Stimulated activated naive CD8-positive, alpha-beta T cell treated with anti-CD3 and anti-CD28 coated beads, Interleukin-15, Interleukin-2, amounts not matched to agents 100 U/mL and 50 U/mL, for 24 hours (primary cell): ENCODE measurements around the gene APLP2.
A peak's percentile ranks its signal among the peaks of the same experiment; 100 is the strongest.

Source experiments
- ATAC-seq: fragments of 150-1000 bp; cut with Tn5 transposase; one replicate; pipeline ENCODE4 v1.10.0; 2021
- DNase-seq: peaks from one replicate; pipeline ENCODE4 v3.0.0; 2021

Gene APLP2

DNA sequence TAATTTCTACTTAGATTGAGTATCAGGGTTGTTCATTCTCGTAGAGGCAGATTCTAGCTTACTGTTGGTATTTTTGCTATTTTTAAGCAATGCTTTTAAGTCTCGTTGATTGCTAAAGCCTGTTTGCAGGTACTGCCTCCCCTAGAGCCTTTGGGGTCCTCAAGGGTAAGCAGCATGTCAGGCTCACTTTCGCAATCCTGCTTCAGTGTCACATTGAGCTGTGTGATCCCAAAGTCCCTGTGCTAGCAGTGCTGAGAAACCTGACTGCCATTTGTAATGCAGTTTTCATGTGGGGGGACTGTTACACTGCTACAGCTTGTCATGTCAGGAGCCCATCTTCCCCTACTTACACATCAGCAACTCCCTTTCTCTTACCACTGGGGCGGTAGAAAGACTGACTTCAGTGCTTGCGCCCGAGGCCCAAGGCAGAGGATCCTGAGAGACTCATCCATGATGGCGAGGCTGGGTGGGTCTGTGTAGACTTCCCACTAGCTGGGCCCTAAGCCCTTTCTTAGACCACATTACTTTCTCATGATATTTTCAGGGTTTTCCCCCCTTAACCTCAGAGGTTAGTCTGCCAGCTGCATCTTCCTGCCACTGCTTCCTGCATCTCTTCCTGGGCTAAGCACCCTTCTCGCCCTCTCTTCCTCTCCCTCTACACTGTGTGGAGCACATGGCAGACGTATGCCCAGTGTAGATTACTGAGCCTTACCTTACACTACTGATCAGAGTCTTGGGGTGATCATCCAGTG is 49.1 kb downstream of the APLP2 start:
- peak; percentile 60 for DNase-seq
- peak; percentile 88 for ATAC-seq

DNA sequence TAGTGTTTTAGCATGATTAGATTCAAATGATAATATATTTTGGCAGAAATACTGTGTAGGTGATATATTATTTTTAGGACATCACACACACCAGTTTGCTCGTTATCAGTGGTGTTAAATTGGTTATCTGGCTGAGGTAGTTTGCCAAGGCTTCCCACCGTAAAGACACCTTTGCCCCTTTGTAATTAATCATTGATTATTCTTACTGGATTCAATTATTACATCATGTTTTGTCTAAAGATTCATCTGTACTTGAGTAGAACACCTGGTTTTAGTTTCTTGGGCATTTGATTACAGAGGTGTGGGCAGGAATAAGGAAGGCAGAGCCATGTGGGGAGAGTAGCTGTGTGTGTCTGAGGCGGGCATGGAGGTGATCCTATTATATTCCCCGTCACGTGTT is 50.4 kb downstream of the APLP2 start:
- DNase-seq (no peak), ATAC-seq (no peak)

DNA sequence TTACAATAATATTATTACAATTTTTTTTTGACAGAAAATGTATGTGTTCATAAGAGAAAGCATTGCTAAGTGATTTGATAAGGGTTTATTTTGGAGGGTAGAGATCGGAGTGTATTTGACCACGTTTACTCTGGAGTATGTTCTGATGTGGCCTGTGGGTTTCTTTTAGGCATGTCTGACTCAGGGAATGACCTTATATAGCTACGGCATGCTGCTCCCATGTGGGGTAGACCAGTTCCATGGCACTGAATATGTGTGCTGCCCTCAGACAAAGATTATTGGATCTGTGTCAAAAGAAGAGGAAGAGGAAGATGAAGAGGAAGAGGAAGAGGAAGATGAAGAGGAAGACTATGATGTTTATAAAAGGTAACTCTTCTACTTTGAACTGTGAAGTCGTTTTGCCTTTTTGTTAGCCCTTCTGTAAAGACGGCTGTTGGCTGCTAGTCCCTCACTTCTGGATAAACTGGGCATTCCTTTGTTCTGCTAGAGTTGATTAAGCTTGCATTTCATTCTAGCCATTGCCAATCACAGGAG is 51.8 kb downstream of the APLP2 start:
- ATAC-seq: peak; percentile 78
- peak; percentile 35 for DNase-seq

DNA sequence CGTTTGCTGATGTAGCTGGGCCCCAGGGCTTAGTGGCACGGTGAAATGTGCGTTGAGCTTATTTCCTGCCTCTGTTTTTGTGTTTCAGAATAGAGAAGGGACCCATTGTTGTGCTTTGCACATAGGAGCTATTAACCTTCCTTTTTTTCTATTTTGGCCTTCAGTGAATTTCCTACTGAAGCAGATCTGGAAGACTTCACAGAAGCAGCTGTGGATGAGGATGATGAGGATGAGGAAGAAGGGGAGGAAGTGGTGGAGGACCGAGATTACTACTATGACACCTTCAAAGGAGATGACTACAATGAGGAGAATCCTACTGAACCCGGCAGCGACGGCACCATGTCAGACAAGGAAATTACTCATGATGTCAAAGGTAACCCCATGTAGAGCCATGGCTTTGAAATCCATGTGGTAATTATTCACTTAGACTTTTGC is 52.5 kb downstream of the APLP2 start:
- ATAC-seq (peak; percentile 50), DNase-seq (peak; percentile 27)

DNA sequence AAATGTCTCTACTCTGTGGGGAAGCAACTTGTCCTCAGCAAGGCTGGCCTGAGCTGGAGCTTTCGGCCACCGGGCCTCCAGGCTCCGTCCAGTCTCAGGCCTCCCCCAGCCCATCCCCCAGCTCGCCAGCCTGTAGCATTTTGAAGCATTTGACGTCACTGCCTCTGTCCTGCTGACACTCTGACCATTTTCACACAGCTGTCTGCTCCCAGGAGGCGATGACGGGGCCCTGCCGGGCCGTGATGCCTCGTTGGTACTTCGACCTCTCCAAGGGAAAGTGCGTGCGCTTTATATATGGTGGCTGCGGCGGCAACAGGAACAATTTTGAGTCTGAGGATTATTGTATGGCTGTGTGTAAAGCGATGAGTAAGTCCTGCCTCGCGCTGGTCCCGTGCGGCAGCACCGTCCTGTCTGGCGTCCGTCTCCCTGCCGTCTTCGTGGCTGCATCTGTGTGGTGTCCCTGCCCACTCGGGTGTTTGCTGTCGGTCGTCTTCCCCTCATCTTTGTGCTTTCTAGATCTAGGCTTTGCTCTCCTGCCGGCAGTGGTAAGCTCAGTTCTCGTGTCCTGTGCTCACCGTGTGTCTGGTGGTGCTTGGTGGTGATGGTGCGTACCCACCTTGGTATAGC is 53.8 kb downstream of the APLP2 start:
- DNase-seq: no peak
- no peak for ATAC-seq

DNA sequence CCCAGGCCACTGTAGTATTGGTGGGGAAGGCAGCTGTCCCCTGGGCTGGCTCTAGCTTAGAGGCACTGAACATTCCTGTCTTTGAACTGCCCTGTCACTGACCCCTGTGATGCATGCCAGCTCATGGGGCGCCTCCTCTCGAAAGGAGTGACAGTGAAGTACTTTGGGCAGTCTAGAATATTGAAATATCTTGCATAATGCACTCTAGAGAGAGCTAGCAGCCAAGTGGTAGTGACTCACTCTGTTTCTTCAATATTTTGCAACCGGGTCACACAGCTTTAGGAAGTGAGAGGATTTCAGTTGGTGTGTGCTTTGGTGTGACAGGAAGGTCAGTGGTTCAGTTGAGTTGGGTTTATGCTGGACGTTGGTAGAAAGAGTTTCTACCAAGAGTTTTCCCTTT is 54.4 kb downstream of the APLP2 start:
- ATAC-seq (no peak), DNase-seq (no peak)

DNA sequence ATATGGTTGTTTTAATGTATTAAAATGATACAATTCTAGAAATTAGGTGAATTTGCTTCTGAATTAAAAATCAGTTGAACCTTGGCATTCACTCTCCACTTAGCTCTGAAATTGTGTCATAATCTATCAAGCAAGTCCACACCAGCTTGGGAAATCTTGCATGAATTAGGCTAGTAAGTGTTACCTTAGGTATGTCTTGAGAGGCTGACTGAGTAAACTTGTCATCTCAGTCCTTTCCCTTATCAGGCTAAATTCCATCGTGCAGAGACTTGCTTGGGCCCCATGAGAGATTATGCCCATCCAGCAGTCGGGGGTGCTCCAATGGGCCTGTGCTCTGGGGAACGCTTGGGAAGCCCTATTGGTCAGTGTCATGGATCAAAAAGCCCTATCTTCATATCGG is 55.9 kb downstream of the APLP2 start:
- DNase-seq: no peak
- ATAC-seq: no peak

DNA sequence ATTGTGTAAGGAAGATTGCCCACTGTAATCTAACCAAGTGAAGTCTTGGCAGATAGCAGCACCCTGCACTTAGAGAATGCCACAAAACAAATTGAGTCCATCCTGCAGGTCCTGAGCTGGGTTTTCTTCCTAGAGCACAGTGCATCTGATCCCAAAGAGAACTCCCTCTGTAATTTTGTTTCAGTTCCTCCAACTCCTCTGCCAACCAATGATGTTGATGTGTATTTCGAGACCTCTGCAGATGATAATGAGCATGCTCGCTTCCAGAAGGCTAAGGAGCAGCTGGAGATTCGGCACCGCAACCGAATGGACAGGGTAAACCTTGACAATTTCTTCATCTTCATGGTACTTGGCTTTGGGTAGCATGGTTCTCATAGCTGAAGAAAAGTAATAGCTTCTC is 56.8 kb downstream of the APLP2 start:
- DNase-seq: no peak
- no peak for ATAC-seq

DNA sequence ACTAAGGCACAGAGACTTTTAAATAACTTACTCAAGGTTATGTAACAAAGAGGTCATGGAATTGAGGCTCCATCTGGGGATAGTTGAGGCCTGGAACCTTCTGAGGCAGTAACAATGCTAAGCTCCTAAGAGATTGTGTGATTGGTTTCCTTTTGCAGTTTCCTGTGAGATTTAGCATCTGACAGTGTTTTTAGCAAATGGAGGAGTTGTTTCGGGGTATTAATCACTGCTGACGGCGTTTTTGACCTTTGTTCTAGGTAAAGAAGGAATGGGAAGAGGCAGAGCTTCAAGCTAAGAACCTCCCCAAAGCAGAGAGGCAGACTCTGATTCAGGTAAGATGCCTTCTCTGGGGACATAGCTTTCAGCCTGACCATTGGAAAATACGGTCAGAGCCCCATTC is 57.8 kb downstream of the APLP2 start:
- ATAC-seq (no peak), DNase-seq (no peak)

DNA sequence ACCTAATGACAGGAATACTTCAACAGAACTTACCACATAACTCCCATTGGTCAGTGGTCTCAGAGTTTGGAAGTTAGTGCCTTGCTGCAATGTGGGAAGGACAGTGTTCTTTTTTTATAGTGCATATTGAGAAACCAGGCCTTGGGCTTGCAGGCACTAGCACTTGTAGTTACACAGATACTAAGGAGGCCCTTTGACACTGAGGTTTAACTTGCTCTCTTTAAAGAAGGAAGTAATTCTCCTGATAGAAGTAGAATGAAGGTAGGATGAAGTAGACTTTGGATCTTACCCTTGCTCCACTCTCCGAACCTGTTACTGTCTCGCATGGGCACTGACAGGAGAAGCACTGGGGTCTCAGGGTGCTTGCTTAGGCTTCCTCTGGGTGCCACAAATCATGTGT is 58.9 kb downstream of the APLP2 start:
- DNase-seq (no peak), ATAC-seq (no peak)

DNA sequence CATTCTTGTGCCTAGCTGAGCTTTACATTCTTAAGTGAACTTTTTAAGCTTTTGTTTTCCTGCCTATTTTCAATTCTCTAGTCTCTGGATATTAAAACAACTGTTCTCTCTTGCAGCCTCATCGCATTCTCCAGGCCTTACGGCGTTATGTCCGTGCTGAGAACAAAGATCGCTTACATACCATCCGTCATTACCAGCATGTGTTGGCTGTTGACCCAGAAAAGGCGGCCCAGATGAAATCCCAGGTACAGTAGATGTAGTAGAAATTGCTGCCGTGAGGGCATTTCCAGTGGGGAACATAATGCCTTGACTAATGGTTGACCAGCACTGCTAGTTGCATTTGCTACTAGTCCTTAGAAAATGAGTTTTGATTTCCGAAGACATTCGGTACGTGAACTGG is 60.2 kb downstream of the APLP2 start:
- no peak for ATAC-seq
- no peak for DNase-seq

DNA sequence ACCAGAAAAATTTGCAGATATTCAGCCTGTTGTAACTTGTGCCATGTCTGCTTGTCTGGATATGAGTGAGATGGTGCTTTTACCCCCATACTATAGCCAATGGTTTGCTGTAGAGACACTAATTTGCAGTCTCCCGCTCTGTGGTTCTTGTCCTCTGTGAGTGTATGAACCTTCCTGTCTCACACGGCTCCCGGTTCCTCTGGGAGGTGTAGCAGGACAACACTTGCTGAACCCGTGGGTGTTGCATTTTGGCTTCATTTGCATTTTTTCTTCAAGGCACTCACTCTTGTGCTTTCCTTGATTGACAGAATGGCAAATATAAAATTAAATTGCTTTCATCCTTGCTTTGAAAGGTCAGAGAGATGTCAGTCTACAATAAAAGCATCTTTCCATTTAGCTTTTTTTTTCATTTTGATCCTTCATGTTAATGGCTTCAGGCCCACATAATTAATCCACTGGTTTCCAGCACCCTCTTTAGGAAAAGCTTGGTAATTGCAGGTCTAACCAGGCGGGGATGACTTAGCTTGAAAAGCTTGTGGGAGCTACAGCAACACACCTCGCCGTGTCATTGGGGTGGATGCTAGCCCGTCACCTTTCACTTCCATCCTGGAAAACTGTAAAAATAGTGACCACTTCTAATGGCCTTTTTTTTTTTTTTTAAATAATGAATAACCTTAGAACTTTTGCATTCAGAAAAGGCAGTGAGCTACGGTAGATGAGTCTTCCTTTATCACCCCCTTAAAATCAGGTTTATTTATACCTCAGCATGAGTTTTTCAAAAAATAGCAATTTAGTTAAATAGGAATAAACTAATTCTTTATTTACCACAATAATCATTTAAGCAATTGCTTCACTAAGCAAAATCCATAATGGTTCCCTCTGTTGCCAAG is 62.5 kb downstream of the APLP2 start:
- DNase-seq (peak; percentile 42), ATAC-seq (peak; percentile 57)

DNA sequence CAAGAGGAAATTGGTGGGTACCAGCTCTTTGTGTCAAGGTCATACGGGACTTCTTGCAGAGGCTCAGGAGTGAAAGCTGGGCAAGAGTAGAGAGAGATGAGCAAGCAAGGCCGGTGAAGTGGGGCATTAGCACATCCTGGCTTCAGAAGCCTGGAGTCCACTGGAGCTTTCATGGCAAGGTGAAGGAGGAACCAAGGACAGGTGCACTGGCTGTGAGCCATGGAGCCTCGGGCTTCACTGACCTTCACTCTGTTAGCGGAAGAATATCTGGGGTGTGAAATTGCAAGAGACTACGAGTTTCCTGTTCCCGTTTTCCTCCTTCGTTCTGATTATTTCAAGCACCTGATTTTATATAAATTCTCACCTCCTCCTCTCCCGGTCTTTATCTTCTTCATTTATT is 64.0 kb downstream of the APLP2 start:
- ATAC-seq (no peak), DNase-seq (no peak)

DNA sequence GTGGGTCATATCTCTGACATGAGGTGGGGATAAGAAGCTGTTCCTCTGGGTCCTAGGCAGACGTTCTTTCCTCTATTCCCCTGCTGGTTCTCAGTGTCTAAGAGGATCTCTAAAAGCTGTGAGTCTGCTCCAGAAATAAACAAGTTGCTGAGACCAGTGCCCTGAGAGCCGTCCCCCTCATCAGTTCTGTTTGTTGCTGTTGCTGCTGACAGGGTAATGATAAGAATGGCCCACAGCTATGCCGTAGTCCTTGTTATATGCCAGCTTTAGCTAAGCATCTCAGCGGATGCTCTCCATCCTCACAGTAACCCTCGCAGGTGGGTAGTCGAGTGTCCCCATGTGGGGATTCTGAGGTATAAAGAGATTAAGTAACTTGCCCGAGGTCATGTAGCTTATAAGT is 66.4 kb downstream of the APLP2 start:
- ATAC-seq (no peak), DNase-seq (no peak)

DNA sequence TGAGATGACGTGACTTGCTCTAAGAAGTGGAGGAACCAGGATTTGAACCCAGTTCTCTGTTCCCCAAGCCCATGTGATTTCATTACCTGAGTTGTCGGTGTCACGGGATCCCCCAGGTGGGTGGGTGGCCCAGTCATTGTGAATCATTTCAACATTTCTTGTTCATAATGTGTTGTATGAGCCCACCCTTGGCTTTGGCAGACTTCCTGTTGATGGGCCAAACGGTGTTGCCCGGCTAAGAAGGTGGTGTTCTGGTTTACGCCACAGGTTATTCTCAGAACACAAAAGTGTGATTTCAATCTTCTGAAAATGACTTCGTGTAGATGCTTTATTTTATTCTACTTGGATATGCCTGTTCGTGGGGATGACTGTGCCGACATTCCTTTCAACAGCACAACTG is 68.3 kb downstream of the APLP2 start:
- ATAC-seq (no peak), DNase-seq (no peak)

DNA sequence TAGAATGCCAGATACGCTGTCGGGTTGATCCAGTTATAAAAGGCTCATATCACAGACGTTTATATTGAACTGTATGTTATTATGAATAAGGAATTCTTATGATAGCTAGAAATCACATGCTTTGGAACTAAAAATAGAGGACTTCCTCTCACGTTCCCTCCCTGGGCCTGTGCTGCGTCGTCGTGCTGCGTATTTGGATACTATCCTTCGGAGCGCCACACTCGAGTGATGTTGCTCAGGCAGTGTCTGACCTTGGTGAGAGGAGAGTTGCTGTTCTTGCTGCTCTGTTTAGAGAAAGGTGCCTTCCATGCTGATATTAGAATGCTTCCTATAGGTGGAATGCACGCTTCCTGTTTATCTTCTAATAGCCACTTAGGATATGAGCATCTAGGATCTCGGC is 69.7 kb downstream of the APLP2 start:
- DNase-seq (no peak), ATAC-seq (no peak)

DNA sequence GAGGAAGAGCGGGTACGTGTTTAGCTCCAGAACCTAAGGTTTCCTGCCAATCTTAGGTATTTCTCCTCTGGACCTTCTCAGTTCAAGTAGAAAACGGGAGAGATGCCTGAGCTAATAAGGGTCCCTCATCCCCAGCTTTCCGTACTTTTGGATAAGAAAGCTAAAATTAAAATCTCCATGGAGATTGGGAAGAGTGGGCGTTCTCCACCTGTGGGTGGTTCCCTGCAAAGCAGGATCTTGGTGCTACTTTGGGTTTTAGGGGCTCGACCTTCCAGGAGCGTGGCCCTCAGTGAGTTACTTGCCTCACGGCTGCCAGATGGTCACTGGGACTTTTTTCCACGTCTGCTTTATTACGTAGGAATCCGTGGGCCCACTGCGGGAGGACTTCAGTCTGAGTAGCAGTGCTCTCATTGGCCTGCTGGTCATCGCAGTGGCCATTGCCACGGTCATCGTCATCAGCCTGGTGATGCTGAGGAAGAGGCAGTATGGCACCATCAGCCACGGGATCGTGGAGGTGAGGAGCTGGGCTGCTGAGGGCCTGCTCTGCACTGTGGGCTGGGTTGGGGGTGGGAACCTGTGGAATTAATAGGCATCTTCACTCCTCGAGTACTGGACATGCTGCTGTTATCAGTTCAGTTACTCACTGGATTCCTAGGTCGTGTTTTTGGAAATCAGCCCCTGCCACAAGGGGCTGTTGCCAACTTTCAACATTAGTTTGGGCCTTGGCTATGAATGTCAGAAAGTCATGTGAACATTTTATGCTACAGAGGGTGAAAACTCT is 72.1 kb downstream of the APLP2 start:
- ATAC-seq: no peak

DNA sequence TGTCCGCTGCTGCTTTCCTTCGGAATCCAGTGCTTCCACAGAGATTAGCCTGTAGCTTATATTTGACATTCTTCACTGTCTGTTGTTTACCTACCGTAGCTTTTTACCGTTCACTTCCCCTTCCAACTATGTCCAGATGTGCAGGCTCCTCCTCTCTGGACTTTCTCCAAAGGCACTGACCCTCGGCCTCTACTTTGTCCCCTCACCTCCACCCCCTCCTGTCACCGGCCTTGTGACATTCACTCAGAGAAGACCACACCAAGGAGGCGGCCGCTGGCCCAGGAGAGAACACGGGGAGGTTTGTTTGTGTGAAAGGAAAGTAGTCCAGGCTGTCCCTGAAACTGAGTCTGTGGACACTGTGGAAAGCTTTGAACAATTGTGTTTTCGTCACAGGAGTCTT is 74.4 kb downstream of the APLP2 start:
- ATAC-seq: no peak
- no peak for DNase-seq

More for the DNA sequence above, 72.1 kb downstream of the APLP2 start:
- no peak for DNase-seq

DNA sequence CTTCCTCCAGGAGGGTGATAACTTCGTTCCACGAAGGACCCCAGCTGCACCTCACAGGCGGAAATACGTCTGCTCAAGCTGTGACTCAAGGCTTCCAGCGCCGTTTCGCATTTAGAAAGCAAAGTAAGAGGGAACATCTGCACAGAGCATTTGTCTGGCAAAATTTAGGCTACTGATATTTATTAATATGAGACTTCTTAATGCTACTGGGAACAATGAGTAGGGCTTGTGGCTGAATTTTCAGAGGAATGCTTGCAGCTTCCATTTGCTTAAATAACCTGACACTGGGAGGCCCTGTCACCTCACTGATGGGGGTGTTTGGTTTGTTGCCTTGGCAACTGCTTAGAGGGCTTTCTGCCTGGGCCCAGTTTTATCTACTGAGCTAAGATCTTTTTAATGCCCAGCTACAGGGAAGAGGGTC is 75.2 kb downstream of the APLP2 start:
- no peak for ATAC-seq
- DNase-seq: no peak

DNA sequence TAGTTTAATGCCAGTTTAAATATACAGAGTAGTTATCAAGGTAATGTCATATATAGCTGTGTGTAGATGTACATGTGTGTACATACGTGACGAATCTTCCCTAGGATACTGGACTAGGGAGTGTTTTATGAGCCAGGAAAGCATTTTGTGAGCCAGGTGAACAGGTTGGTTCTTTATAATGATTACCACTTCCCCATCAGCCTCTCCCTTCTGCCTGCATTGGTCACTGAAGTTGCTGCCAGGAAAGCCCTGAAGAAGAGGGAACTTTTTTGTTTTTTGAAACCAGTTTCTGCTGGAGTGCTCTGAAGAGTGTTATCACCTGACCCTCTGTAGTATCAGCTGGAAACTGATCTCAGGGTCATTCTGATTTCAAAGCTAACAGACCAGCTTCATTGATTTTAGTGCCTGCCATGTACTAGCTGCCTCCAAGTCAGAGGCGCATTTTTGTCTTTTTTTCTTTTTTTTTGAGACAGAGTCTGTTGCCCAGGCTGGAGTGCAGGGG is 75.7 kb downstream of the APLP2 start:
- DNase-seq (no peak), ATAC-seq (no peak)

DNA sequence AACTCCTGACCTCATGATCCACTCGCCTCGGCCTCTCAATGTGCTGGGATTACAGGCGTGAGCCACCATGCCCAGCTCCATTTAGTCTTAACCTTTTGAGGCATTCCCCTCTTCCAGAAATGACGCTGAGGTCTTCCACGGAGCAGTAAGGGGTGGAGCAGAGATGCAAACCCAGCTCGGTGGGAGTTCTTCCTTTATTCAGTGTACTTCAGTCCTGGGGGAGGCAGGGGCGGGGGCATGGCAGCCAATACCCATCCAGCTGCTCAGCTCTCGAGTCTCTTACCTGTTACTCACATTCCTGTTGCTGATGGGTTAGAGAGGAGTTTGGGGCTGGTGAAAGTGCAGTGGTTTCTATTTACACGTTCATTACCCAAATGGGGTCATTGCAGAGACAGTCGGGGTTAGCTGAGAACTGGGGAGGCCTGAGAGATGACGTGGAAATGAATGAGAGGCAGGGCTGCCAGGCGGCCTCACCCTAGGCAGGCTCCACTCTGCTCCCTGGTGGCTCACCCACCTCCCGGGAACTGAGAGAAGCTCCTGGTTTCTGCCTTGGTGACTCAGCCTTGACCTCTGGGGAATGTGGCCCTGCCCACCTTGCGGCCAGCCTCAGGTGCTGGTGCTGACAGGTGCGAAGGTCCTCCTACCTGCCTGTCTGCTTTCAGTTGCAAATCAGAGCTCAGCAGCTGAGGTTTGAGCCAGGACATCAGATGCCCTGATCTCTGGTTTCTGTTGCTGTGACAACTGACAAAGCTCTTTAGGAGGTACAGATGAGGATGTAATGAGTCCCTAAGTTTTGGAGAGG is 76.5 kb downstream of the APLP2 start:
- ATAC-seq (no peak), DNase-seq (peak; percentile 11)
